ENCODE data around the gene ABCA3.
"Not testable (repeated sequence)": the region's sequence is repeated elsewhere in the genome, so short reads cannot be mapped to it uniquely, and the experiment has no call there.

Gene ABCA3

GRCh38 chr16:2243781-2244180, 96.7 kb downstream of the ABCA3 start:
- H3K4me3 ChIP-seq (ENCODE audit: low read depth, low read length) = no peak overlapping the region
- TF ChIP-seq, protein P1, sequence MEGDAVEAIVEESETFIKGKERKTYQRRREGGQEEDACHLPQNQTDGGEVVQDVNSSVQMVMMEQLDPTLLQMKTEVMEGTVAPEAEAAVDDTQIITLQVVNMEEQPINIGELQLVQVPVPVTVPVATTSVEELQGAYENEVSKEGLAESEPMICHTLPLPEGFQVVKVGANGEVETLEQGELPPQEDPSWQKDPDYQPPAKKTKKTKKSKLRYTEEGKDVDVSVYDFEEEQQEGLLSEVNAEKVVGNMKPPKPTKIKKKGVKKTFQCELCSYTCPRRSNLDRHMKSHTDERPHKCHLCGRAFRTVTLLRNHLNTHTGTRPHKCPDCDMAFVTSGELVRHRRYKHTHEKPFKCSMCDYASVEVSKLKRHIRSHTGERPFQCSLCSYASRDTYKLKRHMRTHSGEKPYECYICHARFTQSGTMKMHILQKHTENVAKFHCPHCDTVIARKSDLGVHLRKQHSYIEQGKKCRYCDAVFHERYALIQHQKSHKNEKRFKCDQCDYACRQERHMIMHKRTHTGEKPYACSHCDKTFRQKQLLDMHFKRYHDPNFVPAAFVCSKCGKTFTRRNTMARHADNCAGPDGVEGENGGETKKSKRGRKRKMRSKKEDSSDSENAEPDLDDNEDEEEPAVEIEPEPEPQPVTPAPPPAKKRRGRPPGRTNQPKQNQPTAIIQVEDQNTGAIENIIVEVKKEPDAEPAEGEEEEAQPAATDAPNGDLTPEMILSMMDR (IDR thresholded peaks at IDR 0.05; ENCODE audit: insufficient read depth, low read depth, low read length, missing control alignments) = no peak
- DNase-seq (ENCODE audit: low read depth) = no peak

- TF ChIP-seq, protein P1 (IDR thresholded peaks at IDR 0.05; ENCODE audit: insufficient read depth, low read depth, low read length, missing control alignments) = no peak
- H3K4me3 ChIP-seq (ENCODE audit: low read depth, low read length) = no peak overlapping the region
- no peak for DNase-seq (ENCODE audit: low read depth)
These were observed 97.4 kb downstream of the ABCA3 start for GRCh38 chr16:2243031-2243528.

DNA sequence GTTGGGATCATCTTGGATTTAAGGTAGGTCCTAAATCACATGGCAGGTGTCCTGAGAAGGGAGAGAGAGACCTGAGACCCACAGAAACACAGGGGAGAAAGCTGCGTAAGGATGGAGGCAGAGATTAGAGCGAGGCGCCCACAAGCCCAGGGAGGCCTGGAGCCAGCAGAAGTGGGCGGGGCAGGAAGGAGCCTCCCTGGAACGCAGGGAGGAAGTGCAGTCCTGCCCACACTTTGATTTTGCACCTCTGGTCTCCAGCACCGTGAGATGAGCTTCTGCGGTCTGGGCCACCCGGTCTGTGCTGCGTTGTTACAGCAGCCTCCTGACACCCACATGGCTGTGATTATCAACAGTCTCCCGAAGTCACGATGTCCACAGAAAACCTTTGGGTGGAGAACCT, 97.9 kb downstream of the ABCA3 start:
- TF ChIP-seq, protein P1 (IDR thresholded peaks at IDR 0.05; ENCODE audit: insufficient read depth, low read depth, low read length, missing control alignments) = no peak
- DNase-seq (ENCODE audit: low read depth) = no peak
- no peak overlapping the region for H3K4me3 ChIP-seq (ENCODE audit: low read depth, low read length)

- not testable (repeated sequence) for DNase-seq (ENCODE audit: low read depth)
These were observed 100.2 kb downstream of the ABCA3 start for GRCh38 chr16:2240331-2240730.

GRCh38 chr16:2238838-2239675, 101.5 kb downstream of the ABCA3 start:
- no peak overlapping the region for H3K4me3 ChIP-seq (ENCODE audit: low read depth, low read length)
- TF ChIP-seq, protein P1 (IDR thresholded peaks at IDR 0.05; ENCODE audit: insufficient read depth, low read depth, low read length, missing control alignments) = no peak
- no peak for DNase-seq (ENCODE audit: low read depth)

More at GRCh38 chr16:2240331-2240730, 100.2 kb downstream of the ABCA3 start:
- not testable (repeated sequence) for H3K4me3 ChIP-seq (ENCODE audit: low read depth, low read length)

- no peak for DNase-seq (ENCODE audit: low read depth)
- TF ChIP-seq, protein P1 (IDR thresholded peaks at IDR 0.05; ENCODE audit: insufficient read depth, low read depth, low read length, missing control alignments) = no peak
- H3K4me3 ChIP-seq (ENCODE audit: low read depth, low read length) = no peak overlapping the region
These were observed 102.2 kb downstream of the ABCA3 start for GRCh38 chr16:2238150-2238837.

DNA sequence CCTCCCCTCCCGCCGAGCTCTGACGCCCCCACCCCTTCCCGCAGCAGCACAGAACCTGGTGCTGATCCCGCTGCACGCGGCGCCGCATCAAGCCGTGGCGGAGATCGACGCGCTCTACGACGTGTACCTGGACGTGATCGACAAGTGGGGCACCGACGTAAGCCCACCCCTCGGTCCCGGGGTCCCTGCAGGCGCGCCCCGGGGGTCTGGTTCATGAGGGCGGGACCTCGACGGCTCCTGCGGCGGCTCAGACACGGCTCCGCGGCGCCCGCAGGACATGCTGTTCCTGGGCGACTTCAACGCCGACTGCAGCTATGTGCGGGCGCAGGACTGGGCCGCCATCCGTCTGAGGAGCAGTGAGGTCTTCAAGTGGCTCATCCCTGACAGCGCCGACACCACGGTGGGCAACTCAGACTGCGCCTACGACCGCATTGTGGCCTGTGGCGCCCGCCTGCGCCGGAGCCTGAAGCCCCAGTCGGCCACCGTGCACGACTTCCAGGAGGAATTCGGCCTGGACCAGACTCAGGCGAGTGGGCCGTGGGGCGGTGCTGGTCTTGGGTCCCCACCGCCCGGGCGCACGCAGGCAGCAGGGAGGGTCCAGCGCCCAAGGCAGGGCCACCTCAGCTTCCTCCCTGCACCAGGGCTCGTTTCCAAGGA, 102.9 kb downstream of the ABCA3 start:
- no peak for DNase-seq (ENCODE audit: low read depth)
- TF ChIP-seq, protein P1 (IDR thresholded peaks at IDR 0.05; ENCODE audit: insufficient read depth, low read depth, low read length, missing control alignments) = no peak
- no peak overlapping the region for H3K4me3 ChIP-seq (ENCODE audit: low read depth, low read length)
